Esophagus squamous epithelium (tissue), 5 donors: ENCODE results near the gene TTC6. TPM values are rescaled to one million over a fixed set of nuclear protein-coding genes. Genes with fewer than 3 reads are reported as not detected.

Experiments used
- DNase-seq: peaks from one replicate; lab custom pipeline; 2025; lab: John Stamatoyannopoulos, UW
- H3K27ac ChIP-seq, 4 donors: fragments of 200-600 bp; sonication (generic); one replicate each; pipeline ENCODE4 v1.5.1; 2016 to 2019; ENCODE audit warnings: mild to moderate bottlenecking in 1 of 4
- H3K27me3 ChIP-seq, 4 donors: fragments of 200-600 bp; sonication (generic); 1 replicate in 3 of 4; 2 replicates in 1 of 4; pipeline versions ENCODE4 v1.5.1 to v1.6.0; 2017 to 2021; ENCODE audit warnings: antibody characterized with exemption in 1 of 4
- H3K36me3 ChIP-seq, 3 donors: fragments of 200-600 bp; sonication (generic); one replicate each; pipeline ENCODE4 v1.5.1; 2016 to 2019
- H3K4me1 ChIP-seq, 3 donors: fragments of 200-600 bp; sonication (generic); one replicate each; pipeline ENCODE4 v1.5.1; 2017 to 2019
- H3K4me3 ChIP-seq, 4 donors: fragments of 200-600 bp; sonication (generic); 1 replicate in 3 of 4; 2 replicates in 1 of 4; pipeline ENCODE4 v1.5.1; 2016 to 2019; ENCODE audit warnings: mild to moderate bottlenecking in 2 of 4, moderate library complexity in 1 of 4
- H3K9me3 ChIP-seq, 3 donors: fragments of 200-600 bp; sonication (generic); one replicate each; pipeline ENCODE4 v1.5.1; 2016 to 2019
- POLR2A ChIP-seq, 4 donors: fragments of 450-650 bp; IDR thresholded peaks; one replicate each; pipeline ENCODE4 v1.6.1; 2017; ENCODE audit warnings: antibody characterized with exemption in 4 of 4, mild to moderate bottlenecking in 4 of 4, moderate library complexity in 3 of 4
- WGBS, 2 donors: methylation state at CpG; one replicate each; pipeline ENCODE4 v1.1.5; 2018; 5-methylcytosine and 5-hydroxymethylcytosine counted together
- intact Hi-C: fragments of 100-400 bp; cut with DNase I; formaldehyde crosslinking; loops from one replicate; pipeline ENCODE4 v1.15.0; 2022
- total RNA-seq, 4 donors: library from RNA; depleted of rRNA; stranded (reverse); fragments of >200 nt; gene quantifications; one replicate each; pipeline ENCODE4 v1.1.0, GENCODE V29; 2016
- TF ChIP-seq, protein P1 (sequence below), 6 experiments: fragments of 450-650 bp in 4 of 6; fragments of 200-600 bp in 2 of 6; sonication (generic) in 2 of 6; IDR thresholded peaks; one replicate each; pipeline ENCODE4 v1.5.1; 2016 to 2019; ENCODE audit warnings: antibody characterized with exemption in 6 of 6, mild to moderate bottlenecking in 4 of 6, moderate library complexity in 4 of 6
- donor health status: DM: yes; HTN: yes; CAD: no.

The TTC6 gene
- total RNA-seq, 4 donors from 2014 or later = 0.82 to 8.4 (median 3.5) TPM

DNA sequence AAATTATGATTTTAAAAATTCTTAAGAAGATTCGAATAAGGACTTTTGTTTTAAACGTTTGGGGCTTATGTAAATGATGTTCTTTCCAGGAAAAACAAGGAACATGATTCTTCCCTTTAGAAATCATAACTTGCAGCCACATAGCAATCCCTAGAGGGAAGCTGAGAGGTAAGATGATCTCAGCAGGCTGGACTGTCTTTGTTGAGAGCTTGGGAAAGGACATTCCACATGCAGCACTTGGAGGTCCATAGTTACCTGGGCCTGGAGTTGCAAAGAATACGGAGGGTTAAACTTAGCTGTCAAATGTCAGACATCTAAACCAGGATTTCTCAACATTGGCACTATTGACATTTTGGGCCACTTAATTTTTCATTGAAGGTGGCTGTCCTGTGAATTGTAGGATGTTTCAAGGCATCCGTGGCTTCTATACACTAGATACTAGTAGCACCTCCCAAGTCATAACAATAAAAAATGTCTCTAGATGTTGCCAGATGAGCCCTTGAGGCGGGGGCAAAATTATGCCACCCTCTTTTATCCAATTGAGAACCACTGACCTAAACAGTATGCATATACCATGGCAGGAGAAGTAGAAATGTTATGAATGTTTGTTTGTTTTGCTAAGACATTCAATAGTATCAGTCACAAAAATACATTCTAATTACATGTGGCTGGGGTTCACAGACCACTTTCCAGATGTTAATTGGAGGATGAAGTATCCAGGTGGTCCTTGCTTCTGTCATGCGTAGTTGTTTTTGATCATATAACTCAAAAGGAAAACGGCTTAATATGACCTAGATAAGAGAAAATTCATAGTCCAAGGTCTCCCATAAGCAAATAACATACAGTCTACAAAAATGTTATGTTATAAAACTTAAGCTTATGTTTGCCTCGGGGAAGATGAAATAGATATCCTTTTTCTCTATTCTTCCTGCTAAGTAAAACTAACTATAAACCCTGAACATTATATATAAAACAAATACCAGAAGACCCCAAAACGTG is 30.5 kb downstream of the TTC6 start:
- Histone ChIP-seq H3K9me3 (no peaks in the 10 kb centered on the region), H3K27ac (no peak overlapping the region), H3K4me1 (peaks cover 0 to 30% (median 10%) of the 10 kb centered on the region in 3 donors), H3K4me3 (no peak overlapping the region), H3K27me3 (peaks cover 0 to 40% (median 0%) of the 10 kb centered on the region in 4 donors), H3K36me3 (no peaks in the 10 kb centered on the region)
- WGBS, 2 donors = 66 to 77% methylated on average over 9 of the region's 9 CpGs
- no peak for TF ChIP-seq POLR2A (IDR thresholded peaks at IDR 0.05)
- TF ChIP-seq, protein P1, sequence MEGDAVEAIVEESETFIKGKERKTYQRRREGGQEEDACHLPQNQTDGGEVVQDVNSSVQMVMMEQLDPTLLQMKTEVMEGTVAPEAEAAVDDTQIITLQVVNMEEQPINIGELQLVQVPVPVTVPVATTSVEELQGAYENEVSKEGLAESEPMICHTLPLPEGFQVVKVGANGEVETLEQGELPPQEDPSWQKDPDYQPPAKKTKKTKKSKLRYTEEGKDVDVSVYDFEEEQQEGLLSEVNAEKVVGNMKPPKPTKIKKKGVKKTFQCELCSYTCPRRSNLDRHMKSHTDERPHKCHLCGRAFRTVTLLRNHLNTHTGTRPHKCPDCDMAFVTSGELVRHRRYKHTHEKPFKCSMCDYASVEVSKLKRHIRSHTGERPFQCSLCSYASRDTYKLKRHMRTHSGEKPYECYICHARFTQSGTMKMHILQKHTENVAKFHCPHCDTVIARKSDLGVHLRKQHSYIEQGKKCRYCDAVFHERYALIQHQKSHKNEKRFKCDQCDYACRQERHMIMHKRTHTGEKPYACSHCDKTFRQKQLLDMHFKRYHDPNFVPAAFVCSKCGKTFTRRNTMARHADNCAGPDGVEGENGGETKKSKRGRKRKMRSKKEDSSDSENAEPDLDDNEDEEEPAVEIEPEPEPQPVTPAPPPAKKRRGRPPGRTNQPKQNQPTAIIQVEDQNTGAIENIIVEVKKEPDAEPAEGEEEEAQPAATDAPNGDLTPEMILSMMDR (IDR thresholded peaks at IDR 0.05) = no peak
- intact Hi-C loops = no loop called here
- DNase-seq = no peak

DNA sequence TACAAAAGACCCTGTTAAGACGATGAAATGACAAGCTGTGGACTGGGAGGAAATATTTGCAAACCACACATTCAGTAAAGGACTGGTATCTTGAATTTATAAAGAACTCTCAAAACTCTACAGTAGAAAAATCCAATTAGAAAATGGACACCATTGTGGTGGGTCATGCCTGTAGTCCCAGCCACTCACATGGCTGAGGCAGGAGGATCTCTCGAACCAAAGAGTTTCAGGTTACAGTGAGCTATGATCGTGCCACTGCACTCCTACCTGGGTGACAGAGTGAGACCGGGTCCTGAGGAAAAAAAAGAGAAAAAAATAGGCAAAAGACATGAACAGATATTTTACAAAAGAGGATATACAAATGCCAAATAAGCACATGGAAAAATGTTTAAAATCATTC is 41.9 kb downstream of the TTC6 start:
- H3K4me3 ChIP-seq = no peak overlapping the region
- no peaks in the 10 kb centered on the region for H3K36me3 ChIP-seq
- H3K9me3 ChIP-seq = no peaks in the 10 kb centered on the region
- intact Hi-C loops = no loop called here
- no peak for TF ChIP-seq POLR2A (IDR thresholded peaks at IDR 0.05)
- TF ChIP-seq, protein P1 (IDR thresholded peaks at IDR 0.05) = no peak
- 69 to 77% methylated on average over 4 of the region's 4 CpGs for WGBS, 2 donors
- H3K27ac ChIP-seq = no peak overlapping the region
- H3K4me1 ChIP-seq = no peaks in the 10 kb centered on the region
- no peaks in the 10 kb centered on the region for H3K27me3 ChIP-seq
- DNase-seq = no peak

DNA sequence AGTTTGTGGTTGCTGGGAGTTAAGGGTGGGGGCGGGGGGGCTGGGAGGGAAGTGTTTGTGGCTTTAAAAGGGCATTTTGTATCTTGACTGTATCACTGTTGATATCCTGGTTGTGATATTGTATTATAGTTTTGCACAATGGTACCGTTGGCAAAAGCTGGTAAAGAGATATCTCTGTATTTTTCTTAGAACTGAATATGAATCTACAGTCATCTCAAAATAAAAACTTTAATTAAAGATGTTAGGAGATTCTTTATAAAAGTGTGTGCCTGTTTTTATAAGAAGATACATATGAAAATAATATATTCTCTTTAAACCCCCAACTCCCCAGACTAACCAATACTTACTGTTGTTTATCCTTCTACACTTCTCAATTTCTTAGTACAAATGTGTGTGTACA is 43.2 kb downstream of the TTC6 start:
- H3K27me3 ChIP-seq = no peaks in the 10 kb centered on the region
- TF ChIP-seq, protein P1 (IDR thresholded peaks at IDR 0.05) = no peak
- TF ChIP-seq POLR2A (IDR thresholded peaks at IDR 0.05) = no peak
- no peak for DNase-seq
- no peaks in the 10 kb centered on the region for H3K36me3 ChIP-seq
- no peak overlapping the region for H3K27ac ChIP-seq
- H3K4me3 ChIP-seq = no peak overlapping the region
- no peaks in the 10 kb centered on the region for H3K9me3 ChIP-seq
- H3K4me1 ChIP-seq = no peaks in the 10 kb centered on the region
- intact Hi-C loops = no loop called here
- WGBS, 2 donors = 67 to 91% methylated on average over 2 of the region's 2 CpGs

DNA sequence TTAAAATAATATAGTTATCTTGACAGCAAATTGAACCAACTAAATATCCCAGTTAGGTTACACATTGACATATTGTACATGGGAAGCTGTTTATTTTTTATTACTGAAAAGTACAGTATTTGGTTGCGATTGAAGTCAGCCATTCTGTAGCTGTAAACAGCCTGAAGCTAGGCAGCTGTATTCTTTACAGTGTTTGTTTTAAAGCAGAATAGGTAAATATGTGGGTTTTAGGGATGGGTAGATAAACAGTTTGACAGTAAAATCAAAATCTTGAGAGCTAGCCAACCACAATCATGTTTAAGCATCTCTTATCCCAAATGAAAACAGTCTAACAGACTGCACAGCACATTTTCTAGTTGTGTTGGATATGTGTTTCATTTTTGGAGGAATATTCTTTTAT is 45.7 kb downstream of the TTC6 start:
- intact Hi-C loops = no loop called here
- H3K9me3 ChIP-seq = no peaks in the 10 kb centered on the region
- TF ChIP-seq, protein P1 (IDR thresholded peaks at IDR 0.05) = no peak
- TF ChIP-seq POLR2A (IDR thresholded peaks at IDR 0.05) = no peak
- no peak for DNase-seq
- 69 to 74% methylated on average over 1 of the region's 1 CpG for WGBS, 2 donors
- H3K36me3 ChIP-seq = no peaks in the 10 kb centered on the region
- H3K4me3 ChIP-seq = no peak overlapping the region
- no peaks in the 10 kb centered on the region for H3K4me1 ChIP-seq
- no peaks in the 10 kb centered on the region for H3K27me3 ChIP-seq
- no peak overlapping the region for H3K27ac ChIP-seq

DNA sequence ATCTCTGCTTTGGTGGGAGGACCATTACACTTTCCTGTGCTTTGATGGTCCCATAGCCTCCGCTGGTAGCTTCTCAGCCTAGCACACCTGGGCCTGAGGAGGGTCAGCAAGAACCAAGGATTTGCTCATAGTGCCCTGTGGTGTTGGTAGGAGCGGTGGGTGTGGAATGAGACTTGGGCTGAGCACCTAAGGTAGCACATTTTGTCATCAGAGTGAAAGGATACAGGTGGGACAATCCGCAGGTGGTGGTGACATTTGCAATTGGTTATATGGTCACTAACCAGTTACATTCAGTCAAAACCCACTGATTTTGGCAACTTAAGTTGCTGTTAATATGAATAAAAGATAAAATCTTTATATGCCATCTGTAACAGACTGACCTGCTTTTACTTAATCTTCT is 46.7 kb downstream of the TTC6 start:
- no peaks in the 10 kb centered on the region for H3K27me3 ChIP-seq
- 86 to 88% methylated on average over 1 to 3 of the region's 3 CpGs for WGBS, 2 donors
- intact Hi-C loops = no loop called here
- no peak for DNase-seq
- TF ChIP-seq POLR2A (IDR thresholded peaks at IDR 0.05) = no peak
- TF ChIP-seq, protein P1 (IDR thresholded peaks at IDR 0.05) = no peak
- H3K9me3 ChIP-seq = no peaks in the 10 kb centered on the region
- H3K4me1 ChIP-seq = no peaks in the 10 kb centered on the region
- no peak overlapping the region for H3K27ac ChIP-seq
- H3K36me3 ChIP-seq = no peaks in the 10 kb centered on the region
- no peak overlapping the region for H3K4me3 ChIP-seq
